ENCODE measurements around the gene CDS2. TPM values are rescaled to one million over a fixed set of nuclear protein-coding genes. Genes with fewer than 3 reads are reported as not detected.

CDS2 gene
- total RNA-seq, 4 donors from 2014 or later = 34.0 to 55.4 (median 40.9) TPM

GRCh38 chr20:5178046-5178445 lies 51.2 kb downstream of the CDS2 start:
- intact Hi-C loops (cut with DNase I) = no loop called here
- 86 to 89% methylated on average over 3 of the region's 3 CpGs for WGBS, 2 donors

DNA sequence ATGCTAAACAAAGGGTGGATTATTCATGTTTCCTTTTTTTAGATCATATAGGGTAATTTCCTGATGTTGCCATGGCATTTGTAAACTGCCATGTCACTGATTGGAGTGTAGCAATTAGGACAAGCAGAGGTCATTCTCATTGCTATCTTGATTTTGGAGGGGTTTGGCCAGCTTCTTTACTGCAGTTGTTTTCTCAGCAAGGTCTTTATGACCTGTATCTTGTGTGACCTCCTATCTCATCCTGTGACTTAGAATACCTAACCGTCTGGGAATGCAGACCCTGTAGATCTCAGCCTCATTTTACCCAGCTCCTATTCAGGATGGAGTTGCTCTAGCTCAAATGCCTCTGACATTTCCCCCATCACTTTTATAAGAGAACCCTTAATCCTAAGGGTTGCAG lies 53.6 kb downstream of the CDS2 start:
- peaks cover 0 to 5% of the 10 kb centered on the region in 2 donors for H3K4me1 ChIP-seq
- H3K9me3 ChIP-seq = no peaks in the 10 kb centered on the region
- H3K4me3 ChIP-seq (replicated peaks in 1 of 3) = no peak overlapping the region
- no peaks in the 10 kb centered on the region for H3K27me3 ChIP-seq
- H3K36me3 ChIP-seq = peaks cover 10 to 24% of the 10 kb centered on the region in 2 donors
- DNase-seq = no peak
- intact Hi-C loops (cut with DNase I) = no loop called here
- 77 to 81% methylated on average over 1 of the region's 1 CpG for WGBS, 2 donors
- TF ChIP-seq, protein P1, sequence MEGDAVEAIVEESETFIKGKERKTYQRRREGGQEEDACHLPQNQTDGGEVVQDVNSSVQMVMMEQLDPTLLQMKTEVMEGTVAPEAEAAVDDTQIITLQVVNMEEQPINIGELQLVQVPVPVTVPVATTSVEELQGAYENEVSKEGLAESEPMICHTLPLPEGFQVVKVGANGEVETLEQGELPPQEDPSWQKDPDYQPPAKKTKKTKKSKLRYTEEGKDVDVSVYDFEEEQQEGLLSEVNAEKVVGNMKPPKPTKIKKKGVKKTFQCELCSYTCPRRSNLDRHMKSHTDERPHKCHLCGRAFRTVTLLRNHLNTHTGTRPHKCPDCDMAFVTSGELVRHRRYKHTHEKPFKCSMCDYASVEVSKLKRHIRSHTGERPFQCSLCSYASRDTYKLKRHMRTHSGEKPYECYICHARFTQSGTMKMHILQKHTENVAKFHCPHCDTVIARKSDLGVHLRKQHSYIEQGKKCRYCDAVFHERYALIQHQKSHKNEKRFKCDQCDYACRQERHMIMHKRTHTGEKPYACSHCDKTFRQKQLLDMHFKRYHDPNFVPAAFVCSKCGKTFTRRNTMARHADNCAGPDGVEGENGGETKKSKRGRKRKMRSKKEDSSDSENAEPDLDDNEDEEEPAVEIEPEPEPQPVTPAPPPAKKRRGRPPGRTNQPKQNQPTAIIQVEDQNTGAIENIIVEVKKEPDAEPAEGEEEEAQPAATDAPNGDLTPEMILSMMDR (IDR thresholded peaks at IDR 0.05) = no peak
- no peak for TF ChIP-seq POLR2A (IDR thresholded peaks at IDR 0.05)
- H3K27ac ChIP-seq = no peak overlapping the region

More at GRCh38 chr20:5178046-5178445, 51.2 kb downstream of the CDS2 start:
- peaks cover 0 to 5% of the 10 kb centered on the region in 2 donors for H3K4me1 ChIP-seq
- H3K9me3 ChIP-seq = no peaks in the 10 kb centered on the region
- no peak for DNase-seq
- H3K27ac ChIP-seq = no peak overlapping the region
- TF ChIP-seq, protein P1 (IDR thresholded peaks at IDR 0.05) = no peak
- TF ChIP-seq POLR2A (IDR thresholded peaks at IDR 0.05) = no peak
- no peaks in the 10 kb centered on the region for H3K27me3 ChIP-seq
- H3K36me3 ChIP-seq = peaks cover 10 to 18% of the 10 kb centered on the region in 2 donors
- no peak overlapping the region for H3K4me3 ChIP-seq (replicated peaks in 1 of 3)

DNA sequence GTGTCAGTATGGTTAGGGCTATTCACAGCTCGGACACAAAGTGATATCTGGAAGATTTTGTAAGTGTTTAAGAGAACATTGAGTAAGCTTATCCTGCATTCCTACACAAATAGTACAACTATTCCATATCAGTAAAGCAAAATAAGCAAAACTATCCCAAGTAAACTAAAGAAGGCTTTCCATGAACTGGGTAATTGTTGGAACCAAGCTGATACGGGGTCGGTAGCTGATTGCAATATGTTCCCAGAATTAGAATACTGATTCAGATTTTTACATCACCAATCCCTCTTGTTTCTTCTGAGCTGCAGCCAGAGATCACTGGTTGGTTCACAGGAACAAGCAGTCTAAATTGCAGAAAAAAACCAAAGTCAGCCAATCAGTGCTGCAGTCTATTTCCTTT lies 54.1 kb downstream of the CDS2 start:
- no peak overlapping the region for H3K4me3 ChIP-seq (replicated peaks in 1 of 3)
- no peak overlapping the region for H3K27ac ChIP-seq
- no peak for TF ChIP-seq POLR2A (IDR thresholded peaks at IDR 0.05)
- TF ChIP-seq, protein P1 (IDR thresholded peaks at IDR 0.05) = no peak
- 83 to 85% methylated on average over 3 of the region's 3 CpGs for WGBS, 2 donors
- no peaks in the 10 kb centered on the region for H3K9me3 ChIP-seq
- peaks cover 13 to 22% of the 10 kb centered on the region in 2 donors for H3K36me3 ChIP-seq
- peaks cover 0 to 5% of the 10 kb centered on the region in 2 donors for H3K4me1 ChIP-seq
- intact Hi-C loops (cut with DNase I) = no loop called here
- H3K27me3 ChIP-seq = no peaks in the 10 kb centered on the region
- no peak for DNase-seq

GRCh38 chr20:5181492-5181891 lies 54.7 kb downstream of the CDS2 start:
- H3K27me3 ChIP-seq = no peaks in the 10 kb centered on the region
- DNase-seq = no peak
- TF ChIP-seq, protein P1 (IDR thresholded peaks at IDR 0.05) = no peak
- TF ChIP-seq POLR2A (IDR thresholded peaks at IDR 0.05) = no peak
- H3K27ac ChIP-seq = no peak overlapping the region
- peaks cover 16 to 22% of the 10 kb centered on the region in 2 donors for H3K36me3 ChIP-seq
- no peak overlapping the region for H3K4me3 ChIP-seq (replicated peaks in 1 of 3)
- 68 to 72% methylated on average over 2 of the region's 2 CpGs for WGBS, 2 donors
- no peaks in the 10 kb centered on the region for H3K9me3 ChIP-seq
- intact Hi-C loops (cut with DNase I) = no loop called here
- H3K4me1 ChIP-seq = peaks cover 0 to 5% of the 10 kb centered on the region in 2 donors

- no peak overlapping the region for H3K27ac ChIP-seq
- DNase-seq = no peak
- H3K36me3 ChIP-seq = peaks cover 21 to 25% of the 10 kb centered on the region in 2 donors
- TF ChIP-seq POLR2A (IDR thresholded peaks at IDR 0.05) = no peak
- TF ChIP-seq, protein P1 (IDR thresholded peaks at IDR 0.05) = no peak
- intact Hi-C loops (cut with DNase I) = no loop called here
- H3K4me1 ChIP-seq = peaks cover 0 to 5% of the 10 kb centered on the region in 2 donors
- H3K27me3 ChIP-seq = no peaks in the 10 kb centered on the region
- H3K9me3 ChIP-seq = no peaks in the 10 kb centered on the region
- H3K4me3 ChIP-seq (replicated peaks in 1 of 3) = no peak overlapping the region
Observed at GRCh38 chr20:5181958-5182357, 55.1 kb downstream of the CDS2 start.
